Inflammatory macrophage treated with lipopolysaccharide for 1 hour (primary cell): ENCODE measurements around the gene LAMTOR4.
A peak's percentile ranks its signal among the peaks of the same experiment; 100 is the strongest.

Source experiments
- DNase-seq, 2 donors: peaks; one replicate each; pipeline ENCODE4 v3.0.0-alpha.2; 2020 to 2022

The LAMTOR4 gene

DNA sequence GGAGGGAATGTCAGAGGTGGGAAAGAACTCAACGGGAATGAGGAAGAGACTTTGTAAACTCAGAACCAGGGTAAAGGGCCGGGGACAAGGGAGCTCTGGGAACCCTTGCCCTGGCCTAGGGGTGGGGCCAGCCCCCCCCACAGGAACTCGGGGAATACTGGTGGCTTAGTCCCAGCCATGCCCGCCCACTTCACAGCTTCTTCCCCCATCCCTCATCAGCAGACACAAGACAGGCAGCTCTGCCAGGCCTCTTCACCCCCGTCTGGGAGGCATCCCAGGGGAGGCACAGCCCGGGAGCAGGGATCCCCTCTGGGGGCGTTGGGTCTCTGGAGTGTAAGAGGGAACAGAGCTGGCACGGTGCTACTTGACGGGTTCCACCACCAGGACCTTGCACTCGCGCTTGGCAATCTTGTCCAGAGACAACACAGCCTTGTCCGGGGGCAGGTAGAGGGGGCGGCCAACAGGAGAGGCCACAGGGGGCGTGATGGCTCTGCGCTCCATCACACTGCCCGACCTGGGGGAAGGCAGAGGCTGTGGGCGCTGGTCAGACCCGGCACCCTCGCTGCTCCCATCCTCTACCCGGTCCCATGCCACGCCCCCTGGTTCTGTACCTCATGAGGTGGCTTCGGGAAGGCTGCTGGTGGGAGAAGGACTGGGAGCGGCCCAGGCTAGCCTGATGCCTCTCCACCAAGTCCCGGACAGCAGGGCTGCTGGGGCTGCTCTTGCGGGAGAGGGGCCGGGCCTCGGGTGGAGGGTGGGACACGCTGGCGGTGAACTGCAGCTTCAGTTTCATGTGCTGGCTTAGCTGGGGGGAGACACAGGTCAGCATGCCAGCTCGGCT is 6.2 kb downstream of the LAMTOR4 start:
- no peak for DNase-seq

GRCh38 chr7:100155553-100156317 is 7.0 kb downstream of the LAMTOR4 start:
- no peak for DNase-seq

DNA sequence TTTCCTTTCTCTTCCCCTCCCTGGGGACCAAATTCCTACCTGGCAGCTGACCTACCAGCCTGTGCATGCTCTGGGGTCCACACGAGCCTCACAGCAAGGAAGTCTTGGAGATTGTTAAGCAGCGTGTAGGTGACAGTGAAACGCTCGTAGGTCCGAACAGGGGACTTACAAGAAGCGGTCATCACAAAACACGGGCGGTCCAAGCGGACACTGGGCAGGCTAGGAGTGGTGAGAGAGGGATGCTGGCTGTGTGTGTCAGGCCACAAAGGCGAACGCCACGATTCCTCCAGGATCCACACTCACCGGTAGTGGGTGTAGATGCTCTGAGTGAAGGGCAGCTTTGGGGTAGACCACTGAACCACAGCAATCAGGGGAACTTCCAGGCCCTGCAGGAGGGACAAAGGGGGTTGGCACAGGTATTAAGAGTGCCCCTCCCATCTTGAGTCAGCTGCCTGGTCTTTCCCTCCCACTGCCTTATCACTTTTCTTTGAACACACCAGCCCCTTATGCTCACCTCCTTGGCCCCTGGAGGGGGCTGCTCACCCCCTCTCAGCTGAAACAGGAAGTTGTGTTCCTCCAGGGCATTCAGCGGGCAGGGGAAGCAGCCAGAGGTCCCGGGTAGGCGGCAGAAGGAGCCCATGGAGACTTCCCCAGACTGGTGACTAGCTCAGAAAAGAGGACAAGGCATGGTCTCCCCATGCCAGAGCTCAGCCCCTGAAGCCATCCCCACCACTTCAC is 7.8 kb downstream of the LAMTOR4 start:
- peak; percentile 38 to 56 for DNase-seq

GRCh38 chr7:100157069-100157333 is 8.3 kb downstream of the LAMTOR4 start:
- DNase-seq: no peak

- peak; percentile 65 to 78 for DNase-seq
Observed at GRCh38 chr7:100157334-100158228, 8.9 kb downstream of the LAMTOR4 start.

GRCh38 chr7:100158229-100159098 is 9.7 kb downstream of the LAMTOR4 start, which contains the start of gene TRAPPC14:
Gene TRAPPC14 (minus strand): TSS chr7:100158723. CDS start chr7:100158499, 224 bp downstream.
- peak; percentile 64 to 86 for DNase-seq

- no peak for DNase-seq
Observed at GRCh38 chr7:100159099-100159623, 10.4 kb downstream of the LAMTOR4 start.

DNA sequence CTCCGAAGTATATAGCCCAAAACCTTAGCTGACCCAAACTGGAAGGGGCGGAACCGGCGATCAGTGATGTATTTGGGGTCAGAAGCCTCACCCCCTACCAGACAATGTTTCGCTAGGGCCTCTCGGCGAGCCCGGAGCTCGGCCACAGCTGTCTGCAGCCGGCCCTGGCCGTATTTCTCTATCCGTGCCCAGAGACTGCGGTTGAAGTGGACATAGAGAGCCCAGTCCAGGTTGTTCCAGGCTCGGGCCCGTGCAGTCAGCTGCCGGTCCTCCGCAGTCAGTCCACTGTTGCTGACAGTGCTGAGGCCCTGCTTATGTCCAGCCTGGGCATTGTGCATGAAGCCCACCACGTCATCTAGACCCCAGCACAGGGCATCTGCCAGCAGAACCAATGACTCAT is 11.3 kb downstream of the LAMTOR4 start:
- no peak for DNase-seq

- DNase-seq: no peak
Observed at GRCh38 chr7:100163006-100163531, 14.4 kb downstream of the LAMTOR4 start.

DNA sequence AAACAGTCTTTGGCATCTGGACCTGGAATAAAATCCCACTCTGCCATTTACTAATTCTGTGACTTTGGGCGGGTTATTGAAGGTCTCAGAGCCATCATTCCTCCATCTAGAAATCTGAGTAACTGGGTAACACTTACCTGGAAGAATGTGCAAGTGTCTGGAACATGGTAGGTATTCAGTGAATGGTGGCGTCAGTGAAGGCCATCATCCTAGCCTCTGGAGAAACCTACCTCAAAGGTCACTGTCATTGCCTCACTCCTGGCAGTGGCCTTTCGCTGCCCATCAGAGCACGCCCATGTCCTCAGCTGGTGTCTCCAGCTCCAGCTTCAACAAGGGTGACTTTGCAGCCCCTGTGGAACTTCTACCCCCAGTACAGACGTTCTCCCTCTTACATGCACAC is 15.2 kb downstream of the LAMTOR4 start:
- no peak for DNase-seq

- no peak for DNase-seq
Observed at GRCh38 chr7:100166317-100166940, 17.7 kb downstream of the LAMTOR4 start.

- no peak for DNase-seq
Observed at GRCh38 chr7:100166970-100167911, 18.5 kb downstream of the LAMTOR4 start.

- DNase-seq: no peak
Observed at GRCh38 chr7:100167912-100168323, 19.2 kb downstream of the LAMTOR4 start.

- no peak for DNase-seq
Observed at GRCh38 chr7:100169147-100169850, 20.6 kb downstream of the LAMTOR4 start.

GRCh38 chr7:100170101-100170897 is 21.6 kb downstream of the LAMTOR4 start:
- no peak for DNase-seq

GRCh38 chr7:100171087-100171681 is 22.5 kb downstream of the LAMTOR4 start:
- no peak for DNase-seq

DNA sequence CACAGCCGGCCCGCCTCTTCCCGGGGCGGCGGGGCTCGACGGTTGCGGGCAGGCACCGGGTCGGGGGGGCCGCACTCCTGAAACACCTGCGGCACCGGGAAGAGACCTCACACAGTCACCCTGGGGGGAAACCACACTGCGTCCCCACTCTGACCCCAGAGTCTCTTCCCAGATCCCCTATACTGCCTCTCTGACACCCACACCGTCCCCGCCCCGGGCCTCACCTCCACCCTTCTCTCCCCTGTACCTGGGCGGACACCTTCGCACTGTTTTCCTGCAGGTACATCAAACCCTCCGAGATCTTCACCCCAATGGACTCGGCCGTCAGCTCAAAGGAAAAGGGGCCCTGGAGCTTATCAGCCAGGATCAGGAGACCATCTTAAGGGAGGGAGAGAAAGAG is 23.1 kb downstream of the LAMTOR4 start:
- no peak for DNase-seq
